Liver (tissue), 9 donors: Measurements from ENCODE around the gene PRIM2. TPM values are rescaled to one million over a fixed set of nuclear protein-coding genes. Genes with fewer than 3 reads are reported as not detected.
"Not testable (repeated sequence)": the region's sequence is repeated elsewhere in the genome, so short reads cannot be mapped to it uniquely, and the experiment has no call there.

Experiments
- DNase-seq: peaks from one replicate; pipeline ENCODE4 v3.0.0-alpha.2; 2017; ENCODE audit warnings: low spot score
- H3K27ac ChIP-seq, 2 donors: one replicate each; pipeline ENCODE4 v1.7.0; 2013; ENCODE audit warnings: inconsistent platforms in 2 of 2, low read length in 2 of 2, control low read depth in 1 of 2, low read depth in 1 of 2, mild to moderate bottlenecking in 1 of 2
- H3K27me3 ChIP-seq, 4 donors: one replicate each; pipeline versions ENCODE4 v1.6.1 to v1.7.0; 2013; ENCODE audit warnings: low read length in 3 of 4, inconsistent platforms in 1 of 4, mild to moderate bottlenecking in 1 of 4, moderate library complexity in 1 of 4; ENCODE audit not compliant: control insufficient read depth in 4 of 4, insufficient read depth in 4 of 4
- H3K36me3 ChIP-seq, 4 donors: one replicate each; pipeline versions ENCODE4 v1.6.1 to v1.7.0; 2013; ENCODE audit warnings: low read length in 3 of 4, mild to moderate bottlenecking in 3 of 4, low read depth in 1 of 4, moderate library complexity in 1 of 4; ENCODE audit not compliant: control insufficient read depth in 4 of 4, insufficient read depth in 3 of 4
- H3K4me1 ChIP-seq, 4 donors: one replicate each; pipeline versions ENCODE4 v1.6.1 to v1.7.0; 2013; ENCODE audit warnings: low read length in 3 of 4, mild to moderate bottlenecking in 3 of 4, moderate library complexity in 1 of 4; ENCODE audit not compliant: control insufficient read depth in 4 of 4, insufficient read depth in 4 of 4
- H3K4me3 ChIP-seq, 3 donors: one replicate each; pipeline versions ENCODE4 v1.6.1 to v1.7.0; 2013; ENCODE audit warnings: low read length in 3 of 3, control low read depth in 1 of 3, low read depth in 1 of 3, mild to moderate bottlenecking in 1 of 3
- H3K9ac ChIP-seq, 2 donors: one replicate each; pipeline ENCODE4 v1.7.0; 2013; ENCODE audit warnings: low read length in 2 of 2, mild to moderate bottlenecking in 2 of 2, moderate library complexity in 2 of 2, control low read depth in 1 of 2, low read depth in 1 of 2
- H3K9me3 ChIP-seq, 4 donors: one replicate each; pipeline versions ENCODE4 v1.6.1 to v1.7.0; 2013; ENCODE audit warnings: low read length in 3 of 4; ENCODE audit not compliant: control insufficient read depth in 4 of 4
- CTCF ChIP-seq: fragments of 150-350 bp; IDR thresholded peaks from 2 replicates; pipeline ENCODE4 v1.5.1; 2017; ENCODE audit warnings: improper control_type of control experiment, low read depth, low read length; ENCODE audit not compliant: missing input control
- EGR1 ChIP-seq, 2 donors: IDR thresholded peaks; 2 replicates each; pipeline ENCODE4 v1.6.1; 2016 to 2018; ENCODE audit warnings: antibody characterized with exemption in 2 of 2, low read depth in 2 of 2
- GABPA ChIP-seq, 2 donors: IDR thresholded peaks in 1 of 2; conservative IDR thresholded peaks in 1 of 2; 2 replicates each; pipeline ENCODE4 v1.6.1; 2016; ENCODE audit warnings: antibody characterized with exemption in 2 of 2, mild to moderate bottlenecking in 1 of 2, moderate library complexity in 1 of 2
- HNF4A ChIP-seq, 2 donors: conservative IDR thresholded peaks; 2 replicates each; pipeline ENCODE4 v1.6.1; 2016; ENCODE audit warnings: antibody characterized with exemption in 2 of 2, mild to moderate bottlenecking in 2 of 2
- HNF4G ChIP-seq: IDR thresholded peaks from 2 replicates; pipeline ENCODE4 v1.6.1; 2016; ENCODE audit warnings: antibody characterized with exemption
- JUND ChIP-seq, 2 donors: IDR thresholded peaks; 2 replicates each; pipeline ENCODE4 v1.6.1; 2016; ENCODE audit warnings: antibody characterized with exemption in 2 of 2
- NR2F2 ChIP-seq: IDR thresholded peaks from 2 replicates; pipeline ENCODE4 v1.6.1; 2016; ENCODE audit warnings: antibody characterized with exemption
- RAD21 ChIP-seq, 2 donors: IDR thresholded peaks; 2 replicates each; pipeline ENCODE4 v1.6.1; 2016; ENCODE audit warnings: antibody characterized with exemption in 2 of 2, mild to moderate bottlenecking in 2 of 2
- RXRA ChIP-seq, 2 donors: IDR thresholded peaks; 2 replicates each; pipeline ENCODE4 v1.6.1; 2017 to 2018; ENCODE audit warnings: antibody characterized with exemption in 2 of 2, mild to moderate bottlenecking in 1 of 2
- TAF1 ChIP-seq: conservative IDR thresholded peaks from 2 replicates; pipeline ENCODE4 v1.6.1; 2016; ENCODE audit warnings: antibody characterized with exemption, mild to moderate bottlenecking
- YY1 ChIP-seq: IDR thresholded peaks from 2 replicates; pipeline ENCODE4 v1.6.1; 2016; ENCODE audit warnings: antibody characterized with exemption, mild to moderate bottlenecking
- ZBTB33 ChIP-seq: IDR thresholded peaks from 2 replicates; pipeline ENCODE4 v1.6.1; 2016; ENCODE audit warnings: antibody characterized with exemption
- WGBS: extraction: QIAGEN DNeasy Blood & Tissue Kit; methylation state at CpG from one replicate; pipeline ENCODE4 v1.1.7; 2013; 5-methylcytosine and 5-hydroxymethylcytosine counted together
- polyA plus RNA-seq, 2 donors: library from polyadenylated mRNA; stranded (reverse) in 1 of 2; unstranded in 1 of 2; fragments of 200-250 nt in 1 of 2; fragments of >200 nt in 1 of 2; fragmentation: Nextera tagmentation in 1 of 2; extraction: Ambion mirVana in 1 of 2; gene quantifications; one replicate each; pipeline versions ENCODE4 v1.2.1 to v1.2.3, GENCODE V29; 2013 to 2015
- total RNA-seq, 2 donors: library from RNA; depleted of rRNA; stranded (reverse); fragments of >200 nt; gene quantifications; one replicate each; pipeline ENCODE4 v1.2.3, GENCODE V29; 2014
- TF ChIP-seq, protein P1 (sequence below): IDR thresholded peaks from 2 replicates; pipeline ENCODE4 v1.6.1; 2016; ENCODE audit warnings: antibody characterized with exemption
- TF ChIP-seq, protein P2 (sequence below): IDR thresholded peaks from 2 replicates; pipeline ENCODE4 v1.6.1; 2016; ENCODE audit warnings: antibody characterized with exemption
- donor health status: healthy.
- donor health status: healthy.
- donor health status: healthy.
- donor health status: healthy.
- donor health status: healthy.

PRIM2 gene
- total and polyA plus RNA-seq, 4 donors, result 1.6 to 13.0 (median 3.5) TPM

GRCh38 chr6:57434944-57435343 lies 117.5 kb downstream of the PRIM2 start (continued):
- no peak for TF ChIP-seq ZBTB33
- no peak for TF ChIP-seq GABPA (IDR thresholded peaks at IDR 0.05 in 1 of 2, conservative IDR thresholded peaks at IDR 0.05 in 1 of 2)
- no peak for TF ChIP-seq YY1
- no peak for TF ChIP-seq JUND (IDR thresholded peaks at IDR 0.05)
- TF ChIP-seq RXRA (IDR thresholded peaks at IDR 0.05), result no peak
- TF ChIP-seq HNF4A (conservative IDR thresholded peaks at IDR 0.05), result no peak
- no peak for TF ChIP-seq HNF4G
- no peak for TF ChIP-seq TAF1
- TF ChIP-seq NR2F2, result no peak

DNA sequence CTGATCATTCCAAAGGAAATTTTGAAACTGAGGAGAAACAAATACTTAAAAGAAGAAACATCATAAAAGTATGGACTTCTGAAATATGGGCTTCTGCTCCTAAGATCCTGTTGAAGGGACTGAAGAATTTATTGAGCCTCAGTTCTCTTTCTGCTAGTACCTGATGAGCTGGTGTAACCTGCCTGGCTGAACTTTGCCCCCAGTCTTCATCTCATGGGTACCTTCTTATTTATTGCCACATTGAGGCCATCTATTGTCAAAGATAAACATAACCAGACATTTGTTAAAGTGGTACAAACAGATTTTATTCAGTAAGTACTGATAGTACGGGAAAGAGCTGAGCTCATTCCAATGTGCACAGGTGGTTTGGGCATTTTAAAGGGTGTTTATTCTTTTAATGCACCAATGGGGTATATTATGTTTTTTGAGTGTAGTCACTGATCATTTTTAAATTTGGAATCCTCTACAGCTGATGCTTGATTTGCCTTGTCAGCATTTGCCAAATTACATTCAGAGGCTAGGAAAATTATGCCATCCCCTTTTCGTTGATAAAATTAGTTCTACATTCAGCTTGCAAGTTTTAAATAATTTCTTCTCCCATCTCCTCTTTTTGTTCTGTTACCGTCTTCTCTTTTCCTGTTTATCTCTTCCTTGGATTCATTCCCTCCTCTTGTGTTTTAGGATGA lies 118.2 kb downstream of the PRIM2 start:
- no peak for DNase-seq
- Histone ChIP-seq H3K4me3 (no peak overlapping the region), H3K36me3 (no peaks in the 10 kb centered on the region), H3K27me3 (no peaks in the 10 kb centered on the region), H3K9me3 (no peaks in the 10 kb centered on the region), H3K4me1 (no peaks in the 10 kb centered on the region), H3K27ac (no peak overlapping the region), H3K9ac (no peak overlapping the region)
- WGBS, result 89% methylated on average over 3 of the region's 3 CpGs
- TF ChIP-seq RAD21 (IDR thresholded peaks at IDR 0.05), result no peak
- TF ChIP-seq RXRA (IDR thresholded peaks at IDR 0.05), result no peak
- TF ChIP-seq, protein P1, sequence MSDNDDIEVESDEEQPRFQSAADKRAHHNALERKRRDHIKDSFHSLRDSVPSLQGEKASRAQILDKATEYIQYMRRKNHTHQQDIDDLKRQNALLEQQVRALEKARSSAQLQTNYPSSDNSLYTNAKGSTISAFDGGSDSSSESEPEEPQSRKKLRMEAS, result no peak
- TF ChIP-seq, protein P2, sequence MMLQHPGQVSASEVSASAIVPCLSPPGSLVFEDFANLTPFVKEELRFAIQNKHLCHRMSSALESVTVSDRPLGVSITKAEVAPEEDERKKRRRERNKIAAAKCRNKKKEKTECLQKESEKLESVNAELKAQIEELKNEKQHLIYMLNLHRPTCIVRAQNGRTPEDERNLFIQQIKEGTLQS, result no peak
- TF ChIP-seq GABPA (IDR thresholded peaks at IDR 0.05 in 1 of 2, conservative IDR thresholded peaks at IDR 0.05 in 1 of 2), result no peak
- no peak for TF ChIP-seq EGR1 (IDR thresholded peaks at IDR 0.05; ENCODE audit: low read depth in 2 of 2)
- TF ChIP-seq CTCF, result no peak
- no peak for TF ChIP-seq HNF4A (conservative IDR thresholded peaks at IDR 0.05)

- WGBS, result 98% methylated on average over 1 of the region's 1 CpG
- H3K27ac ChIP-seq, result not testable (repeated sequence)
Observed at GRCh38 chr6:57440735-57441134, 123.3 kb downstream of the PRIM2 start.

DNA sequence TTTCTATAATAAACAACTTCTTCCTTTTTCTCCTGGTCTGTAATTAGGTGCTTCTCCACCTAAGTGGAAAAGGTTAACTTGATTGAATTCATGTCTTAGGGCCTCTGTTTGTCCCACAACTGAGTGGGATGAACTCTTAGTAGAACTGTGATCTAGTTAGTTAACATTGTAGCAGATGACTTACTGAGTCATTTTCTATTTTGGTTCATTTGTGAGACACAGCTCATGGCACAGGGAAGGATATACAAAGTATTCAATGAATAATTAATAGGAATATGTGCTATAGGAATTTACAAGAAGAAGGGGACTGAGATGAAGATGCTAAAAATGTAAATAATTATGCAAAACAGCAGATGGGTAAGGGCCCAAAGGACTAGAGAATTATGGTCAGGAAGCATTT lies 124.7 kb downstream of the PRIM2 start:
- not testable (repeated sequence) for H3K27ac ChIP-seq, H3K9me3 ChIP-seq, H3K9ac ChIP-seq, DNase-seq, H3K4me3 ChIP-seq, H3K27me3 ChIP-seq, H3K36me3 ChIP-seq, H3K4me1 ChIP-seq

More at GRCh38 chr6:57440735-57441134, 123.3 kb downstream of the PRIM2 start:
- not testable (repeated sequence) for H3K9me3 ChIP-seq, H3K36me3 ChIP-seq, H3K27me3 ChIP-seq, H3K4me1 ChIP-seq, H3K4me3 ChIP-seq, H3K9ac ChIP-seq, DNase-seq

DNA sequence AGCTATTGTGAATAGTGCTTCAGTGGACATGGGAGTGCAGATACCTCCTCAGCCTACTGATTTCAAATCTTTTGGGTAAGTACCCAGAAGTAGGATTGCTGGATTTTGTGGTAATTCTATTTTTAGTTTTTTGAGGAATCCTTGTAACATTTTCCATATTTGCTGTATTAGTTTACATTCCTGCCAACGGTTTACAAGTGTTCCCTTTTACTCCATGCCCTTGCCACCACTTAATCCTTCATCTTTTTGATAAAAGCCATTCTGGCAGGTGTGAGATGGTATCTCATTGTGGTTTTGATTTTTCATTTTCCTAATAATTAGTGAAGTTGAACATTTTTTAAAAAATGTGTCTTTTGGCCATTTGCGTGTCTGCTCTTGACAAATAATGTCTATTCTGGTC lies 125.8 kb downstream of the PRIM2 start:
- not testable (repeated sequence) for H3K36me3 ChIP-seq, DNase-seq, H3K27ac ChIP-seq, H3K4me3 ChIP-seq, H3K4me1 ChIP-seq, H3K9me3 ChIP-seq, H3K9ac ChIP-seq, H3K27me3 ChIP-seq
- WGBS, result 94% methylated on average over 2 of the region's 2 CpGs

- not testable (repeated sequence) for H3K36me3 ChIP-seq, DNase-seq
Observed at GRCh38 chr6:57444787-57445186, 127.4 kb downstream of the PRIM2 start.

More at GRCh38 chr6:57444787-57445186, 127.4 kb downstream of the PRIM2 start:
- not testable (repeated sequence) for H3K4me3 ChIP-seq, H3K4me1 ChIP-seq, H3K27ac ChIP-seq, H3K9ac ChIP-seq, H3K9me3 ChIP-seq, H3K27me3 ChIP-seq
- 87% methylated on average over 1 of the region's 1 CpG for WGBS
